Uterus (tissue), 4 donors: ENCODE results near the gene SYNGR2. TPM values are rescaled to one million over a fixed set of nuclear protein-coding genes. Genes with fewer than 3 reads are reported as not detected.

Experiments
- DNase-seq, 2 donors: peaks; one replicate each; pipeline ENCODE4 v3.0.0-alpha.2; 2019 to 2020
- H3K27ac ChIP-seq, 2 donors: fragments of 200-600 bp; sonication (generic); 1 replicate in 1 of 2; 2 replicates in 1 of 2; pipeline ENCODE4 v1.5.1; 2016 to 2018
- H3K27me3 ChIP-seq, 2 donors: fragments of 200-600 bp; sonication (generic); one replicate each; pipeline ENCODE4 v1.5.1; 2018 to 2019; ENCODE audit warnings: control low read depth in 1 of 2
- H3K36me3 ChIP-seq, 2 donors: fragments of 200-600 bp; sonication (generic); one replicate each; pipeline ENCODE4 v1.5.1; 2019; ENCODE audit warnings: control low read depth in 1 of 2
- H3K4me1 ChIP-seq, 2 donors: fragments of 200-600 bp; sonication (generic); one replicate each; pipeline ENCODE4 v1.5.1; 2018 to 2019; ENCODE audit warnings: control low read depth in 1 of 2
- H3K4me3 ChIP-seq, 2 donors: fragments of 200-600 bp; sonication (generic); 1 replicate in 1 of 2; 2 replicates in 1 of 2; pipeline ENCODE4 v1.5.1; 2018 to 2019; ENCODE audit warnings: mild to moderate bottlenecking in 1 of 2
- H3K9me3 ChIP-seq, 2 donors: fragments of 200-600 bp; sonication (generic); one replicate each; pipeline ENCODE4 v1.5.1; 2019; ENCODE audit warnings: control low read depth in 1 of 2
- CTCF ChIP-seq, 4 experiments: fragments of 200-600 bp in 2 of 4; fragments of 450-650 bp in 2 of 4; sonication (generic) in 2 of 4; IDR thresholded peaks; one replicate each; pipeline ENCODE4 v1.5.1; 2016 to 2019; ENCODE audit warnings: antibody characterized with exemption in 4 of 4, mild to moderate bottlenecking in 2 of 4, moderate library complexity in 1 of 4
- POLR2A ChIP-seq, 2 donors: fragments of 450-650 bp; IDR thresholded peaks; one replicate each; pipeline ENCODE4 v1.6.1; 2016; ENCODE audit warnings: antibody characterized with exemption in 2 of 2, mild to moderate bottlenecking in 1 of 2, moderate library complexity in 1 of 2
- intact Hi-C: fragments of 100-400 bp; cut with DNase I; formaldehyde crosslinking; loops from one replicate; pipeline ENCODE4 v1.15.1; 2023; ENCODE audit warnings: low total_unique reads
- total RNA-seq, 4 donors: library from RNA; depleted of rRNA in 3 of 4; stranded (reverse); fragments of >200 nt in 3 of 4; gene quantifications; one replicate each; pipeline versions ENCODE4 v1.1.0 to v1.2.4, GENCODE V29; 2014 to 2023
- donor health status: DM: yes; HTN: yes; CAD: no.

Gene SYNGR2
- total RNA-seq, 4 donors from 2014 or later = 16.7 to 83.2 (median 49.1) TPM

GRCh38 chr17:78208486-78208885 is 40.1 kb downstream of the SYNGR2 start:
- Histone ChIP-seq H3K4me1 (no peaks in the 10 kb centered on the region), H3K27me3 (no peaks in the 10 kb centered on the region), H3K36me3 (no peaks in the 10 kb centered on the region), H3K27ac (no peak overlapping the region), H3K4me3 (no peak overlapping the region), H3K9me3 (no peaks in the 10 kb centered on the region)
- no peak for DNase-seq
- intact Hi-C loops = no loop called here
- TF ChIP-seq CTCF (IDR thresholded peaks at IDR 0.05) (no peak), POLR2A (IDR thresholded peaks at IDR 0.05) (no peak)

GRCh38 chr17:78210111-78210510 is 41.7 kb downstream of the SYNGR2 start:
- Histone ChIP-seq H3K27ac (no peak overlapping the region), H3K4me1 (peaks cover 0 to 3% of the 10 kb centered on the region in 2 donors), H3K27me3 (no peaks in the 10 kb centered on the region), H3K9me3 (no peaks in the 10 kb centered on the region), H3K36me3 (no peaks in the 10 kb centered on the region), H3K4me3 (no peak overlapping the region)
- intact Hi-C loops = no loop called here
- no peak for TF ChIP-seq CTCF (IDR thresholded peaks at IDR 0.05)
- no peak for TF ChIP-seq POLR2A (IDR thresholded peaks at IDR 0.05)
- DNase-seq = no peak

GRCh38 chr17:78211032-78211431 is 42.7 kb downstream of the SYNGR2 start:
- intact Hi-C loops = no loop called here
- no peak for DNase-seq
- no peaks in the 10 kb centered on the region for H3K27me3 ChIP-seq
- H3K9me3 ChIP-seq = no peaks in the 10 kb centered on the region
- H3K36me3 ChIP-seq = no peaks in the 10 kb centered on the region
- TF ChIP-seq CTCF (IDR thresholded peaks at IDR 0.05) = no peak
- no peak for TF ChIP-seq POLR2A (IDR thresholded peaks at IDR 0.05)
- H3K4me3 ChIP-seq = no peak overlapping the region
- H3K4me1 ChIP-seq = peaks cover 0 to 3% of the 10 kb centered on the region in 2 donors
- no peak overlapping the region for H3K27ac ChIP-seq

GRCh38 chr17:78214016-78214705 is 45.8 kb downstream of the SYNGR2 start, which contains the start of gene BIRC5:
Gene BIRC5, plus strand, starts transcription at chr17:78214253. Its CDS starts 64 bp downstream, at chr17:78214317.
- intact Hi-C loops = no loop called here
- no peaks in the 10 kb centered on the region for H3K36me3 ChIP-seq
- no peak for TF ChIP-seq POLR2A (IDR thresholded peaks at IDR 0.05)
- TF ChIP-seq CTCF (IDR thresholded peaks at IDR 0.05) = peak in 1 of 4 experiments; percentile 37
- DNase-seq = peak; percentile 82 to 84
- H3K27me3 ChIP-seq = no peaks in the 10 kb centered on the region
- no peaks in the 10 kb centered on the region for H3K9me3 ChIP-seq
- no peak within 1 kb of the TSS for H3K27ac ChIP-seq
- H3K4me1 ChIP-seq = peaks cover 0 to 3% of the 10 kb centered on the region in 2 donors
- H3K4me3 ChIP-seq = peak within 1 kb of the TSS; percentile 12 to 13

- Histone ChIP-seq H3K27ac (no peak overlapping the region), H3K9me3 (no peaks in the 10 kb centered on the region), H3K4me3 (peak overlapping the region in 1 of 2 donors; percentile 12), H3K27me3 (no peaks in the 10 kb centered on the region), H3K4me1 (peaks cover 0 to 3% of the 10 kb centered on the region in 2 donors), H3K36me3 (no peaks in the 10 kb centered on the region)
- intact Hi-C loops = no loop called here
- DNase-seq = no peak
- TF ChIP-seq POLR2A (IDR thresholded peaks at IDR 0.05) (no peak), CTCF (IDR thresholded peaks at IDR 0.05) (no peak)
These were observed 46.3 kb downstream of the SYNGR2 start for GRCh38 chr17:78214706-78215061.
